Loucy (cell line): ENCODE measurements around the gene ARHGAP26.

Source experiments
- CTCF ChIP-seq: fragments of 200-600 bp; sonication (generic); conservative IDR thresholded peaks from 2 replicates; pipeline ENCODE4 v1.5.1; 2014; ENCODE audit warnings: mild to moderate bottlenecking, antibody characterized with exemption, low read length
- EZH2phosphoT487 ChIP-seq: fragments of 200-600 bp; IDR thresholded peaks from 2 replicates; pipeline ENCODE4 v1.6.1; 2018; ENCODE audit warnings: antibody characterized with exemption, mild to moderate bottlenecking, moderate library complexity, borderline replicate concordance

GRCh38 chr5:143225511-143225910 lies 455.3 kb downstream of the ARHGAP26 start:
- TF ChIP-seq CTCF = no peak
- no peak for TF ChIP-seq EZH2phosphoT487
